Ectodermal cell (in vitro differentiated cells): ENCODE data around the gene KIAA1671.

Source experiments
- H3K27ac ChIP-seq: 2 replicates; pipeline ENCODE4 v1.7.0; 2013; ENCODE audit warnings: mild to moderate bottlenecking, low read depth, low read length; ENCODE audit not compliant: insufficient read depth, poor library complexity, severe bottlenecking
- H3K27me3 ChIP-seq: 2 replicates; pipeline ENCODE4 v1.7.0; 2013; ENCODE audit warnings: mild to moderate bottlenecking, low read length; ENCODE audit not compliant: insufficient read depth, control insufficient read depth, poor library complexity, severe bottlenecking
- H3K36me3 ChIP-seq: one replicate; pipeline ENCODE4 v1.7.0; 2013; ENCODE audit warnings: low read length; ENCODE audit not compliant: control insufficient read depth, insufficient read depth
- H3K4me1 ChIP-seq: one replicate; pipeline ENCODE4 v1.7.0; 2013; ENCODE audit warnings: low read length; ENCODE audit not compliant: control insufficient read depth, insufficient read depth
- H3K4me3 ChIP-seq: 2 replicates; pipeline ENCODE4 v1.7.0; 2013; ENCODE audit warnings: low read depth, low read length, control low read depth; ENCODE audit not compliant: insufficient read depth
- H3K9me3 ChIP-seq: 2 replicates; pipeline ENCODE4 v1.7.0; 2013; ENCODE audit warnings: mild to moderate bottlenecking, low read length, moderate library complexity; ENCODE audit not compliant: control insufficient read depth
- WGBS, 2 experiments: methylation state at CpG; one replicate each; pipeline ENCODE4 v1.1.7; 2013; ENCODE audit warnings: missing lambda C conversion rate in 2 of 2; 5-methylcytosine and 5-hydroxymethylcytosine counted together

The KIAA1671 gene

DNA sequence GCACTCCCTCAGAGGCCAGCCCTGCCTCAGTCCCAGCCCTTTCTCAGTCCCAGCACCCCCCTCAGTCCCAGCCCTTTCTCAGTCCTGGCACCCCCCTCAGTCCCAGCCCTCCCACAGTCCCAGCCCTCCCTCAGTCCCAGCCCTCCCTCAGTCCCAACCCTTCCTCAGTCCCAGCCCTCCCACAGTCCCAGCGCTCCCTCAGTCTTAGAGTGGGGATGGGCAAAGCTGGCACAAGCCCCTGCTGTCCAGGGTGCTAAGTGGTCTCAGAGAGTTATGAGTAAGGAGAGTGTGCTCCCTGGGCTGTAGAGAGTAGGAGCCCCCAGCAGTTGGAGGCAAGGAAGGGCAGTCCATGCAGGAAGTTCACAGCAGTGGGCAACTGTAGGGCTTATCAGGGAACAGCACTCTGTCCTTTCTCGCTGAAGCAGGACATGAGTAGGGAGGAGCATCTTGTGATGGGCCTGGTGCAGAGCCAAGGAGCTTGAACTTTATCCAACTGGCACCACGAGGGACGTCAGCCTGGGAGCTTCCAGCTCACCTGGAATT lies 195.7 kb downstream of the KIAA1671 start:
- Histone ChIP-seq H3K9me3 (no peaks in the 10 kb centered on the region), H3K4me3 (no peak overlapping the region), H3K4me1 (no peaks in the 10 kb centered on the region), H3K27ac (no peak overlapping the region), H3K27me3 (no peaks in the 10 kb centered on the region), H3K36me3 (no peaks in the 10 kb centered on the region)
- WGBS, 2 experiments = 61 to 66% methylated on average over 4 of the region's 4 CpGs

- H3K4me3 ChIP-seq = no peak overlapping the region
- no peaks in the 10 kb centered on the region for H3K27me3 ChIP-seq
- H3K36me3 ChIP-seq = no peaks in the 10 kb centered on the region
- no peak overlapping the region for H3K27ac ChIP-seq
- peaks cover under 1% of the 10 kb centered on the region for H3K4me1 ChIP-seq
- WGBS, 2 experiments = 91 to 92% methylated on average over 6 of the region's 6 CpGs
- H3K9me3 ChIP-seq = no peaks in the 10 kb centered on the region
Measured at GRCh38 chr22:25149014-25149413, 196.5 kb downstream of the KIAA1671 start.

- H3K9me3 ChIP-seq = no peaks in the 10 kb centered on the region
- no peaks in the 10 kb centered on the region for H3K36me3 ChIP-seq
- no peak overlapping the region for H3K4me3 ChIP-seq
- no peaks in the 10 kb centered on the region for H3K27me3 ChIP-seq
- H3K27ac ChIP-seq = peak overlapping the region; percentile 40
- H3K4me1 ChIP-seq = peaks cover 9% of the 10 kb centered on the region
- 82% methylated on average over 8 of the region's 8 CpGs for WGBS, 2 experiments
Measured at GRCh38 chr22:25153961-25154666, 201.6 kb downstream of the KIAA1671 start.

GRCh38 chr22:25154667-25154999 lies 202.1 kb downstream of the KIAA1671 start:
- H3K4me3 ChIP-seq = no peak overlapping the region
- WGBS, 2 experiments = 74 to 88% methylated on average over 2 of the region's 2 CpGs
- no peak overlapping the region for H3K27ac ChIP-seq
- H3K9me3 ChIP-seq = no peaks in the 10 kb centered on the region
- peaks cover 9% of the 10 kb centered on the region for H3K4me1 ChIP-seq
- H3K27me3 ChIP-seq = no peaks in the 10 kb centered on the region
- H3K36me3 ChIP-seq = no peaks in the 10 kb centered on the region

DNA sequence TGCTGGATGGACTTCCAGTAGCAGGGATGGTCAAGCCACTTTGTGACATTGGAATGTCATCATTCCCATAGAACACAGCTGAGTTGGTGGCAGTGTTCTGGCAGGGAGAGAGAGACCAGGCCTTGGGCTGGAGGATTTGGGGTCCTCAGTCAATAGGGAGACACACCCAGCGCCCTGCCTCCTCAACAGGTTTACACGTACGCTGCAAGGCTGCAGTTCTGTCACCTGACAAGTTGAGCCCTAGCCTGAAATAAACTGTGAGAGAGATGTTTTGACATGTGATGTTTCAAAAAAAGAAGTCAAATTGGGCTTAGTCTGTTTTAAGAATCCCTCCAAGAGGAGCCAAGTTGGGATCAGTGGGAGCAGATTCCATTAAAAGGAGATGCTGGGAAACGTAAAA lies 204.2 kb downstream of the KIAA1671 start:
- H3K27me3 ChIP-seq = no peaks in the 10 kb centered on the region
- H3K27ac ChIP-seq = no peak overlapping the region
- WGBS, 2 experiments = 96 to 98% methylated on average over 3 of the region's 4 CpGs
- no peak overlapping the region for H3K4me3 ChIP-seq
- no peaks in the 10 kb centered on the region for H3K9me3 ChIP-seq
- H3K4me1 ChIP-seq = peaks cover 9% of the 10 kb centered on the region
- H3K36me3 ChIP-seq = no peaks in the 10 kb centered on the region

GRCh38 chr22:25159028-25159427 lies 206.5 kb downstream of the KIAA1671 start:
- H3K9me3 ChIP-seq = no peaks in the 10 kb centered on the region
- H3K4me3 ChIP-seq = no peak overlapping the region
- H3K4me1 ChIP-seq = peaks cover 8% of the 10 kb centered on the region
- no peaks in the 10 kb centered on the region for H3K27me3 ChIP-seq
- no peaks in the 10 kb centered on the region for H3K36me3 ChIP-seq
- no peak overlapping the region for H3K27ac ChIP-seq
- WGBS, 2 experiments = 75 to 76% methylated on average over 10 of the region's 10 CpGs

- Histone ChIP-seq H3K36me3 (no peaks in the 10 kb centered on the region), H3K27ac (no peak overlapping the region), H3K4me1 (no peaks in the 10 kb centered on the region), H3K27me3 (no peaks in the 10 kb centered on the region), H3K9me3 (no peaks in the 10 kb centered on the region), H3K4me3 (no peak overlapping the region)
- 92 to 93% methylated on average over 11 of the region's 11 CpGs for WGBS, 2 experiments
Measured at GRCh38 chr22:25160120-25160996, 207.8 kb downstream of the KIAA1671 start.

DNA sequence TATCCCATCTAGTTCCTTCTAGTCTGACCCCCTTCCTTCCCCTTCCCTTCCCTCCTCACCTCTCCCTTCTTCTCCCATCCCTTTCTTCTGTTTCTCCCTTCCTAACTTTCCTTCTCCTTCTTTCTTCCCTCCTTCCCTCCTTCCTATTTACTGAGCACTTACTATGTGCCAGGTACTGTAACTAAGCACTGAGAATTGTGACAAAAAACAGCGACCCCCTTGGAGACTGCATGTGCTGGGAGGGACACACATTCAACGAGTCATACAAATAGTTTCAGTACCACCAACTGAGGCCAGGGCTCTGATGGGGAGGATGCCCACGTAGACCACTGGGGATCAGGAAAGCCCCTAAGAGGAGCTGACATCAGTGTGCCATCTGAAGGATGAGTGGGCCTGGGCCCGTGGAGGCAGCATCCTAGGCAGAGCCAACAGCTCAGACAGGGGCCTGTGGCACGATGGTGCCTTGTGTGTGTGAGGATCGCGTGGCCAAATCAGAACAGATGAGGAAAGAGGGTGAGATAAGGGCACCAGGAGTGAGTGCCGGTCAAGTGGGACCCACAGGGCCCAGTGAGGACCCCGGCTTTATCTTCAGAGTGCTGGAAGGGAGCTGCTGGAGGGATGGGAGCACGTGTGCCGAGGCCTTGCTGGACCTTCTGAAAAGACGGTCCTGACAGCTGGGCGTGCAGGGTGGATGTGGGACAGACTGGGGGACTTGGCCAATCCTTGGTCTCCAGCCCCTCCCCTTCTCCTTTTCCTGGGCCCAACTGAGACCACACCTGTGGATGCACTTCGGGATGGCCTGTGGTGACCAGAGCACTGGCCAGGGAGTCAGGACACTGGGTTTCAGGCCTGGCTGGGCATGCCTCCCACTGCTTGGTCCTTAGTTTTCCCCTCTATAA lies 208.8 kb downstream of the KIAA1671 start:
- no peak overlapping the region for H3K27ac ChIP-seq
- no peaks in the 10 kb centered on the region for H3K36me3 ChIP-seq
- 81 to 83% methylated on average over 14 of the region's 14 CpGs for WGBS, 2 experiments
- no peaks in the 10 kb centered on the region for H3K9me3 ChIP-seq
- H3K27me3 ChIP-seq = no peaks in the 10 kb centered on the region
- no peak overlapping the region for H3K4me3 ChIP-seq
- H3K4me1 ChIP-seq = peaks cover 3% of the 10 kb centered on the region

DNA sequence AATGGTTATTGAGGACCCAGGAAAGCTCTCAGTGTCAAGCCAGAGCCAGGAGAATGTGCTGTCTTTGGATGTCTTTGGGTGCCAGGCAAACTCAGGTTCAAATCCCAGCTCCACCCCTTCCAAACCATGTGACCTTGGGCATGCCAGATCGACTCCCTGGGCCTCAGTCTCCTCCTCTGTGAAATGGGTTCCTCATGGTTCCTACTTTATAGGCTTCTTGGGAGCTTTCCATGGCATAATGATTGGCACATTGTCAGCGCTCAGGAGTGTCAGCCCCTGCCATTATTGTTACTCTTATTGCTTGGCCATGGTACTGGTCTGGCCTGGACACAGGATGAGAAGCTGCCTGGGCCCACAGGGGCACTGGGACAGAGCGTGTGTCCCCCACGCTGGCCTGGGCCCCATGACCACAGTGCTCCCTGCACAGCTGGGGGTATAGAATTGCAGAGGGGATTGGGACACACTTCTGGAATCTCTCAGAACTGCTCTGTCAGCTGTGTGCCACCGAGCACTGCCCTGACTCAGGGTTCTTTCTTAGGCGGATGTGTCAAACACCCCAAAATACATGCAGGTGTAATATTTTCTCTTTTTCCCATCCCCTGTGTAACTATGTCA lies 209.5 kb downstream of the KIAA1671 start:
- H3K4me1 ChIP-seq = peaks cover 5% of the 10 kb centered on the region
- 93 to 96% methylated on average over 6 of the region's 6 CpGs for WGBS, 2 experiments
- H3K27me3 ChIP-seq = no peaks in the 10 kb centered on the region
- H3K4me3 ChIP-seq = no peak overlapping the region
- no peaks in the 10 kb centered on the region for H3K36me3 ChIP-seq
- no peak overlapping the region for H3K27ac ChIP-seq
- H3K9me3 ChIP-seq = no peaks in the 10 kb centered on the region
